ENCODE data around the gene KRTAP19-7.

- no peak for TF ChIP-seq CTCF (IDR thresholded peaks at IDR 0.05; ENCODE audit: borderline replicate concordance, extremely low read depth, low read length, poor library complexity, severe bottlenecking)
- TF ChIP-seq EZH2 (IDR thresholded peaks at IDR 0.05; ENCODE audit: borderline replicate concordance, low read depth, low read length, severe bottlenecking) = no peak
These were observed 2.5 kb upstream of the KRTAP19-7 start for GRCh38 chr21:30563630-30564029.

Data from DND-41 (cell line).